DMS53 treated with DMSO at 0.1 percent for 48 hours (cell line): Measurements from ENCODE around the gene KLHL29.

Experiments used
- DNase-seq: peaks from one replicate; lab custom pipeline; 2025; ENCODE audit not compliant: unreplicated experiment; lab: John Stamatoyannopoulos, UW

KLHL29 gene

DNA sequence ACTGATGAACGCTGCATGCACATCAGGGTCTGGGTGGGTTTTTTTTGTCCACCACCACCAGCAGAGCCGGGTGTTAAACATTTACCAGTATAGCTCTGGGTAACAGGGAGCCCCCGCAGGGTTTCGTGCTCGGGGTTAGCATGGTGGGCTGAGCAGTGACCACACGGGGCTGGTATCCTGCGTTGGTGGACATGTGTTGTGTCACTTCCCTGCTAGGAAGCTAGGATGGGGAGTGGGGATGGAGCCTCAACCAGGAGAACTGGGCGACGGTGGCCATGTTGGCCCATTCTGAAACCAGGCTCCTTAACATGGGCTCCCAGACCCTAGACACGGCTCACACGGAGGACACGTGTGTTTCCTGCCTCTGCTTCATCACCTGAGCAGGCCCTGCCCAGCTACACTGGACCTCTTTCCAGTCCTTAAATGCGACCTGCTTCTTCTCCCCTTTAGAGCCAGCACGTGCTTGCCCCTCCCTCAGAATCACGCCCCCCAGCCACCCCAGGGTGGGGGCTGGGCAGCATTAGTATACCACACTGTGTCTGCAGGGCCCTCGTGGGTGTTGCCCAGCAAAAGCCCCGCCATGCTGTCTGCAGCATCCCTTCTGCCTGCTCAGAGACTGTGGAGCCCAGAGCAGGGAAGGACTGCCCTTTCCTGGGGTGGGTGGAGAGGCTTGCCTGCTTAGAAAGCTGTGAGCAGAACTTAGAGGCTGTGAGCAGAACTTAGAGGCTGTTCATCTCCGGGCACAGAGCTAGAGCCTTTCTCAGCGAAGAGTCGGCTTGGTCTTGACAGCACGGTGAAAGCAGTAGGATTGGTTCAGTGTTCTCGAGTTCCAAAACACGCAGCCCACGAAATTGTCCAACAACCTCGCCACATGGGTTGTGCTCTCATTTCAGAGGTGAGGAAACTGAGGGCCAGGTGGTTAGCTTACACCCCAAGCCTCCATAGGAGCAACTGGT, 142.1 kb downstream of the KLHL29 start:
- no peak for DNase-seq

DNA sequence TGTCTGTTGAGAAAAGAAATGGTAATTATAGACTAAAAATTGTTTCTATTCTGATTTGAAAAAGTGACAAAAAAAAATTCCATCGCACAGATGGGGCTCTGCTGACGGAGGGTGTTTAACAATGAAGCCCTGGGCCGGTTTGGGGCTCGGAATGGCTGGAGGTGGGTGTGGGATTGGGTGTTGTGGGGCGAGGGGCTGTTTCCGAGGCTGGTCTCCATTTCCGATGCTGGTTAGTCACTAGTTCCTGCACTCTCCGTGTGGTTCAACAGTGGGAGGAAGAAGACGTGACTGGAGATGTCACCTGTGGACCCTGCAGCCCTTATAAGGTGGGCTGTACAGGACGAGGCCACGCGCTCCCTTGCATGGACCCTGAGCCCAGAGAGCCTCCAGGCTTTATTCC, 143.2 kb downstream of the KLHL29 start:
- DNase-seq, result no peak

DNA sequence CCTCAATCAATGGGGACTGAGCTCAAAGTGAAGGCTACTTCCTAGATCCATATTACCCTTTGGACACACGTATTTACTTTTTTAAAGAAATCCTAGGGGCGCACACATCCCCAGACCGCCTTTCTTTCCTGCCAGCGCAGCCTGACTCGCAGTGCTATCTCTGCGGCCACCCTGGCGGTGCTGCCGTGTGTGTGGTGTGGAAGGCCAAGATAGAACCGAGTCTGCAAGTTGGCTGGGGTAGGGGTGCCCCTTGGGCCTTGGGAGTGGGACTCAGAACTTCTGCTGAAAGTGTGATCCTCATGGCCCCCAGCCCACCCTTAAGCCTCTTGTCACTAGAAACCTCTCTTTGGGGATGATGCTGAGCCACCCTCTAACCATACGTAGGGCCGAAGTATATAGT, 143.7 kb downstream of the KLHL29 start:
- no peak for DNase-seq

DNA sequence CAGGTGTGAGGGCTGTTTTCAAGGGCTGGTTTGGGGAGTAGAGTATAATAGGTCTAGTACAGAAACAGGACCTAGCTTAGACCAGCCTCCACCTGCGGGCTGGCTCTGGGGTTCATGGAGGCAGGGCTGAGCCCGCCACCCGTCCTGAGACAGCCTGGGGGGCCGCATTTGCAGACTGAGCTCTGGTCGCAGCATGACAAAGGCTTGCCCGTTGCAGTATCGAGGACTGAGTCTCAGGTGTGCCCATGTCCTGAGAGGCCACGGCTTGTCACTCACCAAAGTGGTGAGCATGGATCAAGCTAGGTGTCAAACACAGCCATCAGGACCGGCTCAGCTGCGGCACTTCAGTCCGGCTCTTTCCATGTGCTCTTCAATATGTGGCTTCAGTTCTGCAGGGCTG, 144.7 kb downstream of the KLHL29 start:
- no peak for DNase-seq

DNA sequence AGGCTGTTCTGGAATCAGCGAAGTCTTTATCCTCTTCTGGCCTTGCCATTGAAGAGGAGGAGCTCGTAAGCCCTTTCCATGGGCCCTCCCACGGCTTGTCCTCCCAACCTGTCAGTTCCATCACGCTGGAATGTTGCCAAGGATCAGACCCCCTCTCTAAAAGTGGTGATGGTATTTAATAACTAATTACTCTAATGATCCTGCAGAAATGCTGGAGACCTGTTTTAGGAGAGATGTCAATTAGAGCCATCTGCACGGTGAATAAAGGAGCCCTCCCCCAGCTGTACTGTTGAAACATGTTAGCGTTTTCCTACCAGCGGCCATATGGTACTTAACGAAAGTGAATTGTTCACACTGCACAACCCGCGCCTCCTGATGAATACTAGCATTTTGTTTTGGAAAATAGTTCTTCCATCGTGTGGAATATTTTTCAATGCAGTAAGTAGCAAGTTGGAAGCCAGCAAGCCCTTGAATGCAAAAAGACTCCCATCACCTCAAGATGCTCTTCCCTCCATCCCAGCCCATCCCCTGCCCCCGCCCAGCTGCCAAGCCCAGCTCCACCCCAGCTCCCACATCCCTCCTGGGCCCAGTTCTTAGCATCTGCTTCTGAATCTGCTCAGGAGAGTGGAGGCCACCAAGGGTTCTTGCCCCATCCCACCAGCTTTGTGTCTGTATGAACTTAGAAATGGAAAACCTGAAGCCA, 145.4 kb downstream of the KLHL29 start:
- DNase-seq, result no peak

DNA sequence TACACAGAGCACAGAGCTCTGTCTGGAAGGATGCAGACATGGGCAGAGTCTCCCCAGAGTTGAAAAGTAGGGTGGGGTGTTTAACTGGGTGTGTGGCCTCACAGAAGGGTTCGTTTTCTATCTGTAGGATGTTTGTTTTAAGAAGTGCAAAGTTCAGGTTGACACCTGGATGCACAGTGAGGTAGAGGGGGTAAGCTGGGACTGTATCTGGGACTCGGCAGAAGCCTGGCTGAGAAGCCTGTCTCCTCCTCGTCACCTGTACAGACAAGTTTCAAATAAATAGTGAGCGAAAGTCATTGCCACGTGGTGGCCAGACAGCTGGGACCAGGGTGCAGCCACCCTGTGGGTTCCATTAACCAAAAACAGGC, 145.9 kb downstream of the KLHL29 start:
- no peak for DNase-seq

DNA sequence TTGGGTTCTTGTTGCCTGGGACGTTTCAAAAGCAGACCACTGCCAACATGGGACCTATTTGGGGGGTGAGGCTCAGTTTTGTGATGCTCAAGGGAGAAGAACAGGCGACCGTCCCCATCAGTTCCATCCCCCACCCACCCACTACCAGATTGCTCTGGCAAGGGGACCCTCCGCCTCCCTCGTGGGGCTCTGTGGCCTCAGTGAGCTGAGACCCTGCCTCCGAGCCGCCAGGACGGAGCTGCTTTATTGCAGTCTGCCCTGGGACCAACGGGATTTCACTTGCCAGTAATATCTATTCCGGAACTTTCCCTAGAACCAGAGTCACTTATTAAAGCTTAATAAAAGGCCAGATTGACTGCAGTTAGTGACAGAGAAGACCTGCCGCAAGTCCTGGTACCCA, 146.3 kb downstream of the KLHL29 start:
- no peak for DNase-seq

DNA sequence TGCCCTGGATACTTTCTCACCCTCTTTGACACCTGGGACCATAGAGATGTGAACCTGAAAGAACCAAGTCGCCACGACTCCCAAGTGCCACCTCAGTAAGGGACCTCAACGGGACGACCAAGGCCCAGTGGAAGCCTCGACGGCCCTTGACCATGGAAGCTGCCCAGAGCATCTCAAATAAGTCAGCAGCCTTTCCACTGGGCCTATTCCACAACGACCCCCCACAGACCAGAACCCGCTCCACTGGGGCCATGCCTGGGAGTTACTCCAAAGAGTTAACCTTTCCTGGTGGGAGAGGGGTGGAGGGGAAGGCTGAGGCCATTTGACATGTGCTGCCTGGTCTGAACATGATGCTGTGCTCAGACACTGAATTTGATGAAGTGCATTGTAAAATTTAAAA, 146.9 kb downstream of the KLHL29 start:
- DNase-seq, result no peak

DNA sequence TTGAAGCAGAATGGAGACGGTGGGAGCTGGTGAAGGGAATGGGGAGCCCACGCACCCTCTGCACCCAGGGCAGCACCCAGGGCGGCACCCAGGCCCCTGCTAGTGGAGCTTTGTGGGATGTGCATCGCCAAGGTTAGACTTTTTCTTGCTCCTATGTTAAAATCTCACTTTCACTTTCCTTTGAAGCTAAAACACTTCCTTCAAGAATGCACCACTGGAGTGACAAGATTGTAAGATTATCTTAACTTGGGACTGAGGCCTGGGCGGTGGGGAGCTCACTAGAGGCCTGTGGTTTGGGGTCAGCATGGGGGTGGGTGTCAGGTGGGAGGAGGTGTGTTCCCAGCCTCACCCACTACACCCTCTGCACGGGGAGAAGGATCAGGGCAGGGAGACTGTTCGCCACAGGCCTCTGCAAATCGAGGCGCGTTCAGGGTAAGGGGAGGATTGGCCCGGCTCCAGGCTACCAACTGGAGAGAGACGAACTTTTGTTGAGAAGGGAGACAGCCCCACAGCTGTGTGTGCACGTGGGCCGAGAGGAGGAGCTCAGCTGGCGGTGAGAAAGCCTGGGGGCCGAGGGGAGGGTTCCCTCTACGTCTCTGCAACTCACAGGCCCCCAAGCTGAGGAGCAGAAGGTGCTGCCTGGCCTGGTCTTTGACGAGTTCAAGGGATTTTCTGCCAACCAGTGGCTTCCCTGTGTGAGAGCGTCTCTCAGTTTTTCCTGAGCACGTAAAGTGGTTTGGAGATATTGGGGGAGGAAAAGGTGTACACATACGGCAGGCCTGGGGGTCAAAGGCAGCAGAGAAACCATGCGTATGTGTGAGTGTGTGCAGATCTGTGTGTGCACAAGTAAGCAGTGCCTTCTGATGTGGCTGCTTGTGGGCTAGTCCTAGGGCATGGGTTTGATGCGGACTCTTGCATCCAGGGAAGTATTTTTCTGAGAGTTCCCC, 147.7 kb downstream of the KLHL29 start:
- DNase-seq, result no peak

DNA sequence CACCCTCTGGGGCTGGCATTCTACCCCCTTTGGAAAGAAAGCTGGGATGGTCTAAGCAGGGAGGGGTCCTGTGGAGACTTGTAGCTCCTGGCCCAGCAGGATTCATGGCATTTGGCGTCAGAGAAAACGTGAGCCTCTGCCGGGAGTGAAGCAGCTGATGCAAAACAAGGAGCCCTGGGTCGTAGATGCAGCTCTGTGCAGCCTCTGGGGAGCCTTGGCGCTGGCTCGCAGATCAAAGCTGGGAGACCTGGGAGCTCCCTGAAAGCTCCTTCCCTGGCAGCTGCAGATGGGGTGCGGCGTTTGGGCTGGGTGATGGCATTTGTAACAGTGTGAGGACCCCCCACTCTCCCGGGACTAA, 148.3 kb downstream of the KLHL29 start:
- DNase-seq, result no peak

DNA sequence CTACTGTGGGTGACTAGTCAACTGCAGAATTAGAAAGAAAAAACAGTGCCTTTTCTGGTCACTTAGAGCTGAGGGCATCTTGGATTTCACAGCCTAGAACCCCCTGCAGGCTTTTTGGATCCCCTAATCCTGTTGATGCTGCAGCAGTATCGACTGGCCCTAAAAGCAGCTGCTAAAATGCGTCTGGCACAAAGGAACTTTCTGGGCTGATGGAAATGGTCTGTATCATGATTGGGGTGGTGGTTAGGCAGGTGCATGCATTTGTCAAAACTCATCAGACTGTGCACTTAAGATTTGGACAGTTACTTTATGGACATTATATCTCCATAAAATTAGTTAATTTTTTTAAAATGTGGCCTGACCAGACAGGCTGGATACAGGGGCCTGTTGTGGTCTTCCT, 149.8 kb downstream of the KLHL29 start:
- no peak for DNase-seq

DNA sequence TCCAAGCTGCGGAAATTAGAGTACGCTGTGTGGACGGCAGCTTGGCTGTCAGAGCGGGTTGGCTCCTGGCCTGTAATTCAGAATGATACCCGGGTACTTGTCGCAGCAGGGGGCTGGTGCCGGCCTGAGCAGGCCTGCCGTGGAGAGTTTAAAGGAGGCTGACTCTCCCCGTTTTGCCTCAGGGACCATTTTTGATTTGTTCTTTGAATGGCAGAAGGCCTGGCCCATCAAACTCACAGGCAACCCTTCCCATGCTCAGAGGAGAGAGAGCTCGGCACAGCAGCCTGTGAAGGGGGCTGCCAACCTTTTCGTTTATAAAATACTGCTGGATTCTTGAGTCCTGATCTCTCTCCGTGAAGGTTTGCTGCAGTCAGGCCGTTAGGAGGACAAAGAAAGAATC, 151.3 kb downstream of the KLHL29 start:
- no peak for DNase-seq

DNA sequence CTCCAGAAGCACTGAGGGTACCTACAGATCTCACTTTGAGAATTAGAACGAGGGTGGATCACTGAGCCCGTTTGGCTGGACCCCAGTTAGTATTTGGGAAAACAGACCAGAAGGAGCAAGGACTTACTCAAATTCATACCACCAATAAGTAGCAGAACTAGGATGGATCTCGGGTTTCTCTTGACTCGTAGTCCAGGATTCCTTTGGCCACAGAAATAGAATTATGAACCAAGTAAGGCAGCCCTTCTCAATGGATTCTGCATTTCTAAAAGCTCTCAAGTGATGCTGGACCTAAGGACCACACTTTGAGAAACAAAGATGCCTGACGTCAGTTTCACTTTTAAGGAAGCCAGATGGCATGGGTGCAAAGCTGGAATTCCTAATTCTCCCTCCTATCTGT, 153.0 kb downstream of the KLHL29 start:
- DNase-seq, result no peak

DNA sequence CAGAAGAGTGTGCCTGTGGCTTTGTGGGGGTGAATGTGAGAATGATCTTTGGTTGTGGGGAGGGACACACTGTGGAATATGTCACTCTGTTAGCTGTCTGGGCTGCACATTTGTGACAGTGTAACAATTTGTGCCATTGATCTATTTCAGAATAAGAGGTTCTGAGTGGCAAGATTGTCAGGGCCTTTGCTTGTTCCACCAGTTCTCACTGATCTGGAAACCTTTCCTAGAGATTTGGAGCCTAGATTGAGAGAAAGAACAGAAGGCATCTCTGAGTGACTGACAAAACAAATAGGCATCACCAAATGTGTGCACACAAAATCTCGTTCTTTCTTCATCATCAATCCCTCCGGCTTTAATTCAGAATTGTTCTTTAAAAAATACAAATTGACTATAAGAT, 153.6 kb downstream of the KLHL29 start:
- DNase-seq, result no peak

DNA sequence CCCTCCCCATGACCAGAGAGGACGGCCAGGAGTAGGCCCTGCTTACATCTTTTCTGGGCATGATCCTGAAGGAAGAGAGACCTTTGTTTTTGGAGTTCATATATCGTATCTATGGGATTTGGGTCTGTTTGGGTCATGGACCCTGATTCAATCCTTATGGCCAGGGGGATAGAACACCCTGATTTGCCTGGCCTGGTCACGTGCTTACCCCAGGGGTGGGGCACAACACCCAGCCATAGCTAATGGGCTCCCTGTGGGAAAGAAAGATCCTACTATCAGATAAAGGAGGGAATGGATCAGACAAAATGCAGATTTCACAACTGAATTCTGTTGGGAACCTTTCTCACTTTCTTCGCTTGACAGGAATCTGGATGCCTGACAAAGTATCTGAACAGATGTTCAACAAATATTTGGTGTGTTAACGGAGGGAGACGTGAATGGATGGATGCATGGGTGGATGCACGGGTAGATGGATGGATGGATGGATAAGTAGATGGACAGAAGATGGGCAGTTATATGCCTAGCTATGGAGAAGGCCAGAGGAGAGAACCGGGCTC, 155.9 kb downstream of the KLHL29 start:
- no peak for DNase-seq

DNA sequence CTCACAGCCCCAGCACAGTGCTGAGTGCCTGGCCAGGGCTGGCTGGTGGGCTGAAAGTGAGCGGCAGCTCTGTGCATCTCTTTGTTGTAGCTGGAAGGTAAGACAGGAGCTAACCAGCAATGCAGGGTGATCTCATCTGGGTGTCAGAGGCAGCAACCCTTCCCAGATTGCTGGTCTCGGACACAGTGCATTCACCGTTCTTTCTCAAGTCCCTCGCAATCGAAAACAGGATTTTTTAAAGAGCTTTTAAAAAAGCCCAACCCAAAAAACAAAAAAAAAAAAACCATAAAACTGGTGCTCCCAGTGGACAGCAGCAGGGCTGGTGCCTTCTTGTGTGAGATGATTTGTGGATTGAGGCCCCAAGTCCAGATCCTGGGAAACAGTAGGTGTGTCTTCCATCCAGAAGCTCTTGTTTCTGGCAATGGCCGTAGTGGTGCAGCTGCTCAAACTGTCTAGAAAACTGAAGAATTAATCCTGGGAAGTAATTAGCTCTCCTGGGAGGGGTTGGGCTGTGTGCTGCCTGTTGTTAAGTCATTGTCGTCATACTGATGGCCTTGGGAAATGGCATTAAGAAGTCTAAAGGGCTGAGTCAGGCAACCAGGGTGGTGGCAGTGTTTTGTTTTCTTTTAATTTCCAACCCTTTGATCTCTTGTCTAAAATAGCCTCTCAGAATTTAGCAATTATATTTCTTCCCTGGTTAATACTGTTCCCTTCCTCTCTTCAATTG, 156.7 kb downstream of the KLHL29 start:
- DNase-seq, result no peak

DNA sequence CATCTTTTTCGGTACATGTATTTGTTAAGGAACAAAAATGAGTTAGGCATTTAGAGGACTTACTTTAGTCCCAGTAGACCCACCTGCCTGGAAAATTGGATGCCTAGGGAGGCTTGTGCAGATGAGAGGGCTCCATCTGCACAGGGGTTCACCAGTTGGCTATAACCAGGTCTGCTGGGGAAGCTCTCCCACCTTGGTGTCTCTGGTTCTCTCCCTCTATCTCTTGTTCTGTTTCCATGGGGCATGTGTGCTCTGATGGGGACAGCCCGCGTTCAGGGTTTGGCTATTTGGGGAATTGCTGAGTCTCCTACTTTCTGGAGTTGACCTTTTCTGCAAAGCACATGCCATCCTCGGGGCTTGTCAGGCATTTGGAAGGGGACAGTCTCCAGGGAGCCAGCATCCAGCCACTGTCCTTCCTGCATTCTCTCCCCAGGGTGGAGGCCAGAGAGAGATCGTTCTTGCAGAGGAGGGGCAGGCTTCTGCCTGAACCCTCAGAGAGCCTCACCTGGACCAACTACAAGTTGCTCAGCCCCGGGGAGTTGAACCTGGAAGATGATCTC, 157.3 kb downstream of the KLHL29 start:
- no peak for DNase-seq

DNA sequence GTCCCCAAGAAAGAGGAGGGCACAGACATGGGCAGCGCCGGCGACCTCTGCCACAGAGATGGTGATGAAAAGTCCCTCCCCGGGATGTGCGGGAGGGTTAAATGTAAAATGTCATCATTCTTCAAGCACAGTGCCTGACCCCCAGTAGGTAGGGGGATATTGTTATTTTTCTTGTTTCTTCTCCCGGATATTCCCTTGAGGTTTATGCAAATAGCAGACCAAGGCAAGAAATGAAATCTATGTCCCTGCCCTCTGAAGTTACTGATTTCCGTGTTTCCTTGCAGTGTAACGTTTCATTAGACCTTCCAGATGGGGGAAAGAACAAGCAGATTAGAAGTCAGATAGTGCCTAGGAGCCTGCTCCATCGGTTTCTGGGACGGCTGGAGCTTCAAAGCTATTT, 158.3 kb downstream of the KLHL29 start:
- no peak for DNase-seq

DNA sequence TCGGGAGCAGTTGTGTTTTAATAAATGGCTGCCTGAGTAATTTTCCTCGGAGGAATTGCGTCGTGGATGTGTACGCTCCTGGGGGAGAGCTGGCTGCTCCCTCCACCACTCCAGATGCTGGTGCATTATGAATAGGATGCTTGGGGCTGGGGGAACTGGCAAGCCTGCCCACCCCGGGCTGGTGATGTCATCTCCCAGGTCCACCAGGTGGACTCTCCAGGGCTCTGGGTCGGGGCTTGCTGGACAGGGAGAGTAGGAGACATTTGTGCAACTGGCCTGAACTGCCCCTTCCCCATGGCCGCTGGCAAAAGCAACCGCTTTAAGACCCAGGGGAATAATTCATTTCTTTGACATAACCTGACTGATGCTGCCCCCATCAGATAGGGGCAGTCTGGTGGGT, 158.7 kb downstream of the KLHL29 start:
- DNase-seq, result no peak

DNA sequence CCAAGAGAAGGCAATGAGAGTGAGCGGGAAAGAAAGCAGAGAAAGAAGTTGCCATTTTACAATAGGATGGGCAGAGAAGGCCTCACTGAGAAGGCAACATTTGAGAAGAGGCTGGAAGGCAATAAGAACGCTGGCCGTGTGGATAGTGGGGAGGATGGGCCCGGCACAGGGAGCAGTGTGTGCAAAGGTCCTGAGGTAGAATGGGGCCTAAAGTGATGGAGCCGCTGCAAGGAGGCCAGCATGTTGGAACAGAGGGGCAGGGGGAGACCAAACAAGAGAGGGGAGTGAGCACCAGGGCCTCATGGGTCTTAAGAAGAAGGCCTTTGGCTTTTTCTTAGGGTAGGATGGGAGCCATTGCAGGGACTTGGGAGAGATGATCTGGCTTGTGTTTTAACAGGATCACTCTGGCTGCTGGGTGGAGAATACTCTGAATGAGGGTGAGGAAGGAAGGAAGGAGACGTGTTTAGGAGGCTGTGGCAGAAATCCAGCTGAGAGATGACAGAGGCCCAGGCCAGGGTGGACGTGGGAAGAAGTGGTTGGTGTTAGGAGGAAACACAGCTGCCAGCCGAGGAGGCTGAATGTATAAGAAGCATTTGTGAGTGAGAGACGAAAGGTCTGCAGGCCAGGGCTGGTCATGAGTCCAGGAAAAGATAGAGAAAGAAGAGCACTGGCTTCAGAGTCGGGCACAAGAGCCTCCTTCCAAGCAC, 159.8 kb downstream of the KLHL29 start:
- no peak for DNase-seq
